Subcutaneous adipose tissue (tissue), 4 donors: ENCODE data around the gene ARAP2. TPM values are rescaled to one million over a fixed set of nuclear protein-coding genes. Genes with fewer than 3 reads are reported as not detected.

ENCODE experiments used
- CTCF ChIP-seq: fragments of 450-650 bp; IDR thresholded peaks from one replicate; pipeline ENCODE4 v1.5.1; 2016; ENCODE audit warnings: low read depth, mild to moderate bottlenecking, control low read depth, antibody characterized with exemption, moderate library complexity
- total RNA-seq, 4 donors: library from RNA; depleted of rRNA; stranded (reverse); fragments of >200 nt; gene quantifications; one replicate each; pipeline ENCODE4 v1.1.0, GENCODE V29; 2016

The ARAP2 gene
- total RNA-seq, 4 donors from 2014 or later, result 23.6 to 60.8 (median 34.4) TPM

- TF ChIP-seq CTCF, result no peak
Measured at GRCh38 chr4:36273276-36273675, 29.0 kb upstream of the ARAP2 start.

GRCh38 chr4:36269533-36270173 lies 25.3 kb upstream of the ARAP2 start:
- TF ChIP-seq CTCF, result no peak

- no peak for TF ChIP-seq CTCF
Measured at GRCh38 chr4:36269101-36269500, 24.8 kb upstream of the ARAP2 start.

GRCh38 chr4:36267486-36268268 lies 23.4 kb upstream of the ARAP2 start:
- TF ChIP-seq CTCF, result no peak

GRCh38 chr4:36264207-36264826 lies 20.0 kb upstream of the ARAP2 start:
- TF ChIP-seq CTCF, result no peak

GRCh38 chr4:36260731-36261130 lies 16.4 kb upstream of the ARAP2 start:
- TF ChIP-seq CTCF, result no peak

- TF ChIP-seq CTCF, result no peak
Measured at GRCh38 chr4:36256398-36256891, 12.1 kb upstream of the ARAP2 start.
